ENCODE measurements around the gene NDST3.

GRCh38 chr4:118012142-118012541 lies 22.1 kb upstream of the NDST3 start:
- TF ChIP-seq GATA2 (IDR thresholded peaks at IDR 0.05; ENCODE audit: low read depth, low read length) (no peak), GATA3 (IDR thresholded peaks at IDR 0.05; ENCODE audit: low read depth, low read length) (no peak)
